B cell (primary cell): ENCODE data around the gene CCR9. TPM values are rescaled to one million over a fixed set of nuclear protein-coding genes. Genes with fewer than 3 reads are reported as not detected.

Source experiments
- ATAC-seq: fragments of 200-7000 bp; cut with Tn5 transposase; one replicate; pipeline ENCODE4 v1.10.0; 2021; ENCODE audit warnings: low read depth, mild to moderate bottlenecking, moderate number of reproducible peaks, moderate library complexity
- CTCF ChIA-PET: fragments of 350-600 bp; sonication (Branson Sonifier 250); formaldehyde crosslinking; loops from one replicate; lab custom pipeline; 2021; ENCODE audit warnings: antibody characterized with exemption, inconsistent platforms; lab: Charles Lee
- POLR2A ChIA-PET: fragments of 350-600 bp; sonication (Branson Sonifier 250); formaldehyde crosslinking; loops from one replicate; lab custom pipeline; 2021; ENCODE audit warnings: antibody characterized with exemption; lab: Charles Lee
- DNase-seq: peaks from one replicate; pipeline ENCODE4 v3.0.0; 2013
- H2AFZ ChIP-seq: 2 replicates; pipeline ENCODE4 v1.6.1; 2012; ENCODE audit warnings: mild to moderate bottlenecking, low read depth, low read length; ENCODE audit not compliant: insufficient read depth, poor library complexity, severe bottlenecking
- H3K27ac ChIP-seq, 2 donors: 1 replicate in 1 of 2; 2 replicates in 1 of 2; pipeline ENCODE4 v1.5.1; 2012 to 2013; ENCODE audit warnings: low read length in 2 of 2, mild to moderate bottlenecking in 2 of 2, moderate library complexity in 1 of 2
- H3K27me3 ChIP-seq, 4 experiments: fragments of 200-600 bp in 1 of 4; sonication (generic) in 1 of 4; replicated peaks in 1 of 4; 1 replicate in 2 of 4; 2 replicates in 2 of 4; pipeline versions ENCODE4 v1.6.1 to v1.7.0; 2013 to 2016; ENCODE audit warnings: low read length in 3 of 4, mild to moderate bottlenecking in 2 of 4, mixed read lengths in 1 of 4, moderate library complexity in 1 of 4; ENCODE audit not compliant: insufficient read depth in 4 of 4, control insufficient read depth in 3 of 4; ENCODE audit errors: control extremely low read depth in 1 of 4
- H3K36me3 ChIP-seq, 2 experiments: replicated peaks in 1 of 2; 1 replicate in 1 of 2; 2 replicates in 1 of 2; pipeline versions ENCODE4 v1.6.1 to v1.7.1; 2013; ENCODE audit warnings: low read length in 1 of 2; ENCODE audit not compliant: insufficient read depth in 2 of 2, control insufficient read depth in 1 of 2; ENCODE audit errors: control extremely low read depth in 1 of 2, extremely low read depth in 1 of 2
- H3K4me1 ChIP-seq, 2 donors: fragments of 200-600 bp in 1 of 2; sonication (generic) in 1 of 2; 1 replicate in 1 of 2; 2 replicates in 1 of 2; pipeline versions ENCODE4 v1.5.1 to v1.6.1; 2013 to 2017; ENCODE audit warnings: low read length in 2 of 2; ENCODE audit not compliant: control insufficient read depth in 2 of 2, insufficient read depth in 2 of 2
- H3K4me2 ChIP-seq: replicated peaks from 2 replicates; pipeline ENCODE3; 2012; ENCODE audit warnings: mild to moderate bottlenecking, low read depth, low read length; ENCODE audit not compliant: poor library complexity, severe bottlenecking
- H3K4me3 ChIP-seq, 5 experiments: fragments of 200-600 bp in 1 of 5; sonication (generic) in 1 of 5; 1 replicate in 3 of 5; 2 replicates in 2 of 5; pipeline versions ENCODE4 v1.5.1 to v1.7.0; 2011 to 2016; ENCODE audit warnings: low read length in 4 of 5, mild to moderate bottlenecking in 4 of 5, low read depth in 2 of 5, control low read depth in 1 of 5, moderate library complexity in 1 of 5; ENCODE audit not compliant: insufficient read depth in 1 of 5; ENCODE audit errors: control extremely low read depth in 1 of 5, extremely low read depth in 1 of 5
- H3K79me2 ChIP-seq: fragments of 200-600 bp; sonication (generic); one replicate; pipeline ENCODE4 v1.6.0; 2016; ENCODE audit warnings: low read length; ENCODE audit not compliant: control insufficient read depth, insufficient read depth
- H3K9ac ChIP-seq: fragments of 200-600 bp; sonication (generic); 2 replicates; pipeline ENCODE4 v1.6.1; 2017; ENCODE audit warnings: mild to moderate bottlenecking, low read length, moderate library complexity
- H3K9me3 ChIP-seq, 3 donors: one replicate each; pipeline versions ENCODE4 v1.6.1 to v1.7.1; 2013; ENCODE audit warnings: low read length in 2 of 3; ENCODE audit not compliant: control insufficient read depth in 2 of 3, insufficient read depth in 1 of 3; ENCODE audit errors: control extremely low read depth in 1 of 3
- H4K20me1 ChIP-seq: 2 replicates; pipeline ENCODE4 v1.6.0; 2012; ENCODE audit warnings: mild to moderate bottlenecking, low read length; ENCODE audit not compliant: insufficient read depth, control insufficient read depth, poor library complexity, severe bottlenecking
- H3K27ac Mint-ChIP-seq: one replicate; pipeline ENCODE4 v1.8.0; 2021; ENCODE audit warnings: mixed read lengths
- H3K27me3 Mint-ChIP-seq: one replicate; pipeline ENCODE4 v1.8.0; 2021; ENCODE audit warnings: mixed read lengths
- H3K4me1 Mint-ChIP-seq: one replicate; pipeline ENCODE4 v1.8.0; 2021; ENCODE audit warnings: mixed read lengths
- H3K4me3 Mint-ChIP-seq: one replicate; pipeline ENCODE4 v1.8.0; 2021; ENCODE audit warnings: mixed read lengths
- H3K9me3 Mint-ChIP-seq: one replicate; pipeline ENCODE4 v1.8.0; 2022; ENCODE audit warnings: mixed read lengths; ENCODE audit not compliant: insufficient read depth
- CTCF ChIP-seq: fragments of 200-600 bp; IDR thresholded peaks from one replicate; pipeline ENCODE4 v1.8.0; 2022; ENCODE audit warnings: antibody characterized with exemption, mild to moderate bottlenecking
- EZH2 ChIP-seq: IDR thresholded peaks from 2 replicates; pipeline ENCODE4 v1.6.1; 2012; ENCODE audit warnings: borderline replicate concordance, low read depth, mild to moderate bottlenecking, moderate library complexity, low read length; ENCODE audit not compliant: insufficient read depth, poor library complexity, severe bottlenecking
- WGBS: methylation state at CpG from one replicate; pipeline ENCODE4 v1.1.5; 2013; ENCODE audit warnings: missing lambda C conversion rate; ENCODE audit not compliant: insufficient coverage; 5-methylcytosine and 5-hydroxymethylcytosine counted together
- intact Hi-C: fragments of 100-400 bp; cut with micrococcal nuclease; formaldehyde crosslinking; loops from one replicate; pipeline ENCODE4 v1.10.0; 2022
- polyA plus RNA-seq: library from polyadenylated mRNA; depleted of rRNA; stranded (reverse); fragments of >200 nt; gene quantifications from 2 replicates; pipeline ENCODE4 v1.2.3, GENCODE V29; 2012
- total RNA-seq, 2 donors: library from RNA; stranded (reverse); fragments of 120-200 nt in 1 of 2; gene quantifications; 1 replicate in 1 of 2; 2 replicates in 1 of 2; pipeline versions ENCODE4 v1.2.3 to v1.2.4, GENCODE V29; 2013 to 2022

The CCR9 gene
- total and polyA plus RNA-seq, 2 donors (not counting 1 experiment from before 2014, with no cell fraction given) = 0.76 to 1.1 TPM

GRCh38 chr3:45906681-45907407 is 20.5 kb downstream of the CCR9 start:
- TF ChIP-seq EZH2 (no peak), CTCF (no peak)
- H3K4me3 Mint-ChIP-seq = peak overlapping the region; percentile 42
- Histone ChIP-seq H3K36me3 (no peaks in the 10 kb centered on the region), H3K9me3 (peaks cover 0 to 2% (median 0%) of the 10 kb centered on the region in 3 donors), H3K4me1 (peaks cover 16 to 46% of the 10 kb centered on the region in 2 donors), H3K4me2 (no peak overlapping the region), H3K79me2 (no peaks in the 10 kb centered on the region), H3K9ac (no peak overlapping the region), H3K4me3 (no peak overlapping the region), H2AFZ (no peak overlapping the region), H4K20me1 (no peaks in the 10 kb centered on the region), H3K27me3 (no peaks in the 10 kb centered on the region), H3K27ac (no peak overlapping the region)
- 82% methylated on average over 9 of the region's 9 CpGs for WGBS
- CTCF ChIA-PET = interaction anchor here (0.6 to 3.3 kb wide), 3 partner anchors 12 to 235 kb away, joined by 3 to 13 read pairs (median 3); no protein-coding TSS in a partner anchor
- intact Hi-C loops = loop anchor here (1.0 kb wide), 1 partner anchor 146 kb away; no protein-coding TSS in a partner anchor
- POLR2A ChIA-PET = no interaction called here
- H3K27ac Mint-ChIP-seq = peak overlapping the region; percentile 80
- ATAC-seq = no peak
- peaks cover 53% of the 10 kb centered on the region for H3K4me1 Mint-ChIP-seq
- no peaks in the 10 kb centered on the region for H3K27me3 Mint-ChIP-seq
- DNase-seq = no peak
- H3K9me3 Mint-ChIP-seq = no peaks in the 10 kb centered on the region
